A549 (cell line): Measurements from ENCODE around the gene CENPU.

ENCODE experiments used
- CEBPB ChIP-seq, 2 experiments: fragments of >200 bp in 1 of 2; sonication (Bioruptor Twin) in 1 of 2; formaldehyde crosslinking in 1 of 2; IDR thresholded peaks; 2 replicates each; pipeline ENCODE4 v1.6.1; 2012 to 2016
- CTCF ChIP-seq: fragments of >200 bp; sonication (Bioruptor Twin); formaldehyde crosslinking; IDR thresholded peaks from 3 replicates; pipeline ENCODE4 v1.5.1; 2016
- ELK1 ChIP-seq: fragments of 150-350 bp; IDR thresholded peaks from 2 replicates; pipeline ENCODE4 v1.6.1; 2014; ENCODE audit warnings: low read depth, mild to moderate bottlenecking, low read length
- MAZ ChIP-seq: fragments of 150-350 bp; IDR thresholded peaks from 2 replicates; pipeline ENCODE4 v1.6.1; 2014; ENCODE audit warnings: antibody characterized with exemption, low read depth, low read length, borderline replicate concordance
- MYC ChIP-seq: IDR thresholded peaks from 2 replicates; pipeline ENCODE4 v1.6.1; 2012; ENCODE audit warnings: mild to moderate bottlenecking, inconsistent platforms, low read length, improper control_type of control experiment, borderline replicate concordance
- NFE2L2 ChIP-seq: fragments of 150-350 bp; conservative IDR thresholded peaks from 2 replicates; pipeline ENCODE4 v1.6.1; 2014; ENCODE audit warnings: low read length
- POLR2A ChIP-seq: IDR thresholded peaks from 2 replicates; pipeline ENCODE4 v1.6.1; 2012; ENCODE audit warnings: mild to moderate bottlenecking, low read length
- SMC3 ChIP-seq: fragments of >200 bp; sonication (Bioruptor Twin); formaldehyde crosslinking; IDR thresholded peaks from 3 replicates; pipeline ENCODE4 v1.6.1; 2018; ENCODE audit warnings: inconsistent platforms
- SREBF2 ChIP-seq: fragments of 450-650 bp; IDR thresholded peaks from 2 replicates; pipeline ENCODE4 v1.6.1; 2014; ENCODE audit warnings: mild to moderate bottlenecking, moderate library complexity
- TP53 ChIP-seq: fragments of 250-450 bp; sonication (Bioruptor Pico); IDR thresholded peaks from 2 replicates; pipeline ENCODE4 v1.5.0; 2021; ENCODE audit warnings: mild to moderate bottlenecking, moderate library complexity

GRCh38 chr4:184765473-184766340, 31.8 kb upstream of the CENPU start:
- TF ChIP-seq CEBPB (IDR thresholded peaks at IDR 0.05) (no peak), POLR2A (no peak), MYC (no peak), ELK1 (no peak), NFE2L2 (no peak), CTCF (no peak), SREBF2 (no peak), SMC3 (no peak), TP53 (no peak), MAZ (no peak)
